HL-60 (cell line): ENCODE measurements around the gene SCUBE2.

Source experiments
- CTCF ChIP-seq: IDR thresholded peaks from one replicate; pipeline ENCODE4 v1.5.1; 2011; ENCODE audit warnings: low read length, control low read depth, inconsistent platforms; ENCODE audit not compliant: insufficient read depth
- GABPA ChIP-seq: IDR thresholded peaks from 2 replicates; pipeline ENCODE4 v1.6.1; 2012; ENCODE audit warnings: low read depth
- POLR2AphosphoS5 ChIP-seq: IDR thresholded peaks from 2 replicates; pipeline ENCODE4 v1.6.1; 2012; ENCODE audit warnings: low read depth

GRCh38 chr11:9139628-9140357 is 48.4 kb upstream of the SCUBE2 start:
- TF ChIP-seq CTCF, result no peak
- TF ChIP-seq GABPA, result no peak
- no peak for TF ChIP-seq POLR2AphosphoS5
